ENCODE data around the gene ISLR.

ISLR gene

GRCh38 chr15:74137537-74137894 lies 36.0 kb upstream of the ISLR start:
- H3K9me3 ChIP-seq (ENCODE audit: control insufficient read depth in 5 of 5, low read length in 5 of 5), result peaks cover 0 to 9% (median 6%) of the 10 kb centered on the region in 5 donors
- no peak overlapping the region for H3K9ac ChIP-seq (ENCODE audit: low read length in 5 of 5)
- peak overlapping the region in 1 of 5 donors; percentile 60 for H3K4me3 ChIP-seq (ENCODE audit: low read depth in 1 of 5, low read length in 5 of 5)
- H3K27me3 ChIP-seq (ENCODE audit: control insufficient read depth in 5 of 5, insufficient read depth in 4 of 5, low read length in 5 of 5), result peaks cover 23 to 43% (median 32%) of the 10 kb centered on the region in 5 donors
- no peak overlapping the region for H3K27ac ChIP-seq (ENCODE audit: low read depth, low read length)
- H3K4me1 ChIP-seq (ENCODE audit: control insufficient read depth in 5 of 5, insufficient read depth in 5 of 5, low read length in 5 of 5), result peaks cover 0 to 43% (median 27%) of the 10 kb centered on the region in 5 donors
- H3K36me3 ChIP-seq (ENCODE audit: control insufficient read depth in 5 of 5, insufficient read depth in 5 of 5, low read length in 5 of 5), result no peaks in the 10 kb centered on the region

- H3K27me3 ChIP-seq (ENCODE audit: control insufficient read depth in 5 of 5, insufficient read depth in 4 of 5, low read length in 5 of 5), result peaks cover 17 to 32% (median 22%) of the 10 kb centered on the region in 5 donors
- H3K9ac ChIP-seq (ENCODE audit: low read length in 5 of 5), result no peak overlapping the region
- H3K9me3 ChIP-seq (ENCODE audit: control insufficient read depth in 5 of 5, low read length in 5 of 5), result no peaks in the 10 kb centered on the region
- H3K4me1 ChIP-seq (ENCODE audit: control insufficient read depth in 5 of 5, insufficient read depth in 5 of 5, low read length in 5 of 5), result peaks cover 0 to 34% (median 27%) of the 10 kb centered on the region in 5 donors
- no peaks in the 10 kb centered on the region for H3K36me3 ChIP-seq (ENCODE audit: control insufficient read depth in 5 of 5, insufficient read depth in 5 of 5, low read length in 5 of 5)
- H3K27ac ChIP-seq (ENCODE audit: low read depth, low read length), result no peak overlapping the region
- H3K4me3 ChIP-seq (ENCODE audit: low read depth in 1 of 5, low read length in 5 of 5), result no peak overlapping the region
Measured at GRCh38 chr15:74138642-74139041, 34.9 kb upstream of the ISLR start.

- peaks cover 0 to 7% (median 5%) of the 10 kb centered on the region in 5 donors for H3K9me3 ChIP-seq (ENCODE audit: control insufficient read depth in 5 of 5, low read length in 5 of 5)
- H3K4me1 ChIP-seq (ENCODE audit: control insufficient read depth in 5 of 5, insufficient read depth in 5 of 5, low read length in 5 of 5), result peaks cover 0 to 14% (median 11%) of the 10 kb centered on the region in 5 donors
- H3K27ac ChIP-seq (ENCODE audit: low read depth, low read length), result no peak overlapping the region
- no peak overlapping the region for H3K9ac ChIP-seq (ENCODE audit: low read length in 5 of 5)
- no peak overlapping the region for H3K4me3 ChIP-seq (ENCODE audit: low read depth in 1 of 5, low read length in 5 of 5)
- no peaks in the 10 kb centered on the region for H3K36me3 ChIP-seq (ENCODE audit: control insufficient read depth in 5 of 5, insufficient read depth in 5 of 5, low read length in 5 of 5)
- H3K27me3 ChIP-seq (ENCODE audit: control insufficient read depth in 5 of 5, insufficient read depth in 4 of 5, low read length in 5 of 5), result peaks cover 11 to 24% (median 18%) of the 10 kb centered on the region in 5 donors
Measured at GRCh38 chr15:74141591-74141990, 31.9 kb upstream of the ISLR start.

GRCh38 chr15:74144153-74144775 lies 29.2 kb upstream of the ISLR start:
- Histone ChIP-seq H3K36me3 (ENCODE audit: control insufficient read depth in 5 of 5, insufficient read depth in 5 of 5, low read length in 5 of 5) (no peaks in the 10 kb centered on the region), H3K27me3 (ENCODE audit: control insufficient read depth in 5 of 5, insufficient read depth in 4 of 5, low read length in 5 of 5) (peaks cover 2 to 10% (median 5%) of the 10 kb centered on the region in 5 donors)

GRCh38 chr15:74146277-74146800 lies 27.2 kb upstream of the ISLR start:
- no peaks in the 10 kb centered on the region for H3K36me3 ChIP-seq (ENCODE audit: control insufficient read depth in 5 of 5, insufficient read depth in 5 of 5, low read length in 5 of 5)
- H3K9me3 ChIP-seq (ENCODE audit: control insufficient read depth in 5 of 5, low read length in 5 of 5), result peaks cover 0 to 11% (median 5%) of the 10 kb centered on the region in 5 donors
- no peaks in the 10 kb centered on the region for H3K4me1 ChIP-seq (ENCODE audit: control insufficient read depth in 5 of 5, insufficient read depth in 5 of 5, low read length in 5 of 5)
- H3K9ac ChIP-seq (ENCODE audit: low read length in 5 of 5), result no peak overlapping the region
- H3K27ac ChIP-seq (ENCODE audit: low read depth, low read length), result no peak overlapping the region
- no peak overlapping the region for H3K4me3 ChIP-seq (ENCODE audit: low read depth in 1 of 5, low read length in 5 of 5)
- peaks cover 0 to 8% (median 5%) of the 10 kb centered on the region in 5 donors for H3K27me3 ChIP-seq (ENCODE audit: control insufficient read depth in 5 of 5, insufficient read depth in 4 of 5, low read length in 5 of 5)

More at GRCh38 chr15:74144153-74144775, 29.2 kb upstream of the ISLR start:
- H3K9ac ChIP-seq (ENCODE audit: low read length in 5 of 5), result no peak overlapping the region
- peaks cover 0 to 11% (median 5%) of the 10 kb centered on the region in 5 donors for H3K9me3 ChIP-seq (ENCODE audit: control insufficient read depth in 5 of 5, low read length in 5 of 5)
- H3K27ac ChIP-seq (ENCODE audit: low read depth, low read length), result no peak overlapping the region
- H3K4me3 ChIP-seq (ENCODE audit: low read depth in 1 of 5, low read length in 5 of 5), result no peak overlapping the region
- H3K4me1 ChIP-seq (ENCODE audit: control insufficient read depth in 5 of 5, insufficient read depth in 5 of 5, low read length in 5 of 5), result peaks cover 0 to 3% (median 0%) of the 10 kb centered on the region in 5 donors

- Histone ChIP-seq H3K9me3 (ENCODE audit: control insufficient read depth in 5 of 5, low read length in 5 of 5) (peaks cover 0 to 11% (median 5%) of the 10 kb centered on the region in 5 donors), H3K4me3 (ENCODE audit: low read depth in 1 of 5, low read length in 5 of 5) (no peak overlapping the region), H3K9ac (ENCODE audit: low read length in 5 of 5) (no peak overlapping the region), H3K4me1 (ENCODE audit: control insufficient read depth in 5 of 5, insufficient read depth in 5 of 5, low read length in 5 of 5) (no peaks in the 10 kb centered on the region), H3K36me3 (ENCODE audit: control insufficient read depth in 5 of 5, insufficient read depth in 5 of 5, low read length in 5 of 5) (no peaks in the 10 kb centered on the region), H3K27me3 (ENCODE audit: control insufficient read depth in 5 of 5, insufficient read depth in 4 of 5, low read length in 5 of 5) (peaks cover 0 to 8% (median 5%) of the 10 kb centered on the region in 5 donors), H3K27ac (ENCODE audit: low read depth, low read length) (no peak overlapping the region)
Measured at GRCh38 chr15:74147051-74147450, 26.5 kb upstream of the ISLR start.

GRCh38 chr15:74155766-74156417 lies 17.6 kb upstream of the ISLR start:
- Histone ChIP-seq H3K9me3 (ENCODE audit: control insufficient read depth in 5 of 5, low read length in 5 of 5) (no peaks in the 10 kb centered on the region), H3K4me1 (ENCODE audit: control insufficient read depth in 5 of 5, insufficient read depth in 5 of 5, low read length in 5 of 5) (peaks cover 0 to 9% (median 8%) of the 10 kb centered on the region in 5 donors), H3K27ac (ENCODE audit: low read depth, low read length) (no peak overlapping the region), H3K9ac (ENCODE audit: low read length in 5 of 5) (no peak overlapping the region), H3K36me3 (ENCODE audit: control insufficient read depth in 5 of 5, insufficient read depth in 5 of 5, low read length in 5 of 5) (no peaks in the 10 kb centered on the region), H3K27me3 (ENCODE audit: control insufficient read depth in 5 of 5, insufficient read depth in 4 of 5, low read length in 5 of 5) (no peaks in the 10 kb centered on the region), H3K4me3 (ENCODE audit: low read depth in 1 of 5, low read length in 5 of 5) (no peak overlapping the region)

- no peak overlapping the region for H3K27ac ChIP-seq (ENCODE audit: low read depth, low read length)
- no peak overlapping the region for H3K4me3 ChIP-seq (ENCODE audit: low read depth in 1 of 5, low read length in 5 of 5)
- no peak overlapping the region for H3K9ac ChIP-seq (ENCODE audit: low read length in 5 of 5)
- no peaks in the 10 kb centered on the region for H3K27me3 ChIP-seq (ENCODE audit: control insufficient read depth in 5 of 5, insufficient read depth in 4 of 5, low read length in 5 of 5)
- no peaks in the 10 kb centered on the region for H3K36me3 ChIP-seq (ENCODE audit: control insufficient read depth in 5 of 5, insufficient read depth in 5 of 5, low read length in 5 of 5)
- H3K9me3 ChIP-seq (ENCODE audit: control insufficient read depth in 5 of 5, low read length in 5 of 5), result no peaks in the 10 kb centered on the region
- peaks cover 0 to 9% (median 8%) of the 10 kb centered on the region in 5 donors for H3K4me1 ChIP-seq (ENCODE audit: control insufficient read depth in 5 of 5, insufficient read depth in 5 of 5, low read length in 5 of 5)
Measured at GRCh38 chr15:74156678-74157411, 16.7 kb upstream of the ISLR start.

- Histone ChIP-seq H3K4me3 (ENCODE audit: low read depth in 1 of 5, low read length in 5 of 5) (no peak overlapping the region), H3K9me3 (ENCODE audit: control insufficient read depth in 5 of 5, low read length in 5 of 5) (no peaks in the 10 kb centered on the region), H3K9ac (ENCODE audit: low read length in 5 of 5) (no peak overlapping the region), H3K27ac (ENCODE audit: low read depth, low read length) (no peak overlapping the region), H3K4me1 (ENCODE audit: control insufficient read depth in 5 of 5, insufficient read depth in 5 of 5, low read length in 5 of 5) (peaks cover 0 to 9% (median 8%) of the 10 kb centered on the region in 5 donors), H3K36me3 (ENCODE audit: control insufficient read depth in 5 of 5, insufficient read depth in 5 of 5, low read length in 5 of 5) (no peaks in the 10 kb centered on the region), H3K27me3 (ENCODE audit: control insufficient read depth in 5 of 5, insufficient read depth in 4 of 5, low read length in 5 of 5) (peaks cover 0 to 4% (median 0%) of the 10 kb centered on the region in 5 donors)
Measured at GRCh38 chr15:74157868-74158827, 15.4 kb upstream of the ISLR start.
